NCI-H748 (cell line): ENCODE measurements around the gene SYNJ1.

Experiments used
- DNase-seq: peaks from one replicate; lab custom pipeline; 2025; ENCODE audit not compliant: unreplicated experiment; lab: John Stamatoyannopoulos, UW

The SYNJ1 gene

DNA sequence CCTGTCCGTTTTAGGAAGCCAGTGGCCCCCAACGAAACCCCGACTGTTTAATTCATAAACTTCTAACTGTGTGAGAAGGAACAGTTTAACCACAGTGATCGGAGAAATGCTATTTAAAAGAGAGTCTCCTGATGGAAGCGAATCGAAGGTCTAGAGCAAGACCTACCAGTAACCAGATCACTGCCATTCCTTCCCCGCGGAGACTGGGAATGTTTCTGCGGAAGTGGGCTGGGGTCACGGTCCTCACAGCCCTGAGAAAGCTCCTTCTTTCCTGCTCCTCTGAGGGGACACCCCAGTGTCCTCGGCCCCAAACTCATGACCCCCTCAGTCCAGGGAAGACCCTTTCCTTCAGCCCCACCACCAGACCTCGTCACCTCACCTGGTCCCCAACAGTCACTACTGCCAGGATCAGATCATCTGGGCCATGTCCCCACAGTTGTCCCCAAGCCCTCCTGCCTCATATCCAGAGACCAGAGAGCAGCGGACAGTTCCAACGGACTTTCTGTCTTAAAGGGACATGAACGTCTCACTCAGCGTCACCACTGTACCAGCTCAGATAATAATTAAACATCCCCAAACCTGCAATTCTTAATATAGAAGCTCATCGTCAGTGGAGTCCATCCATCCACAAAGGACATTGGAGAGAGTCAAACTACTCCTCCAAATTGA lies 142.6 kb downstream of the SYNJ1 start, which contains the start of gene TCP10L:
TSS of gene TCP10L (minus strand) at position 482 of the 669 bp plus-strand sequence. CDS start 1,219 bp downstream, outside the sequence.
- DNase-seq = no peak

DNA sequence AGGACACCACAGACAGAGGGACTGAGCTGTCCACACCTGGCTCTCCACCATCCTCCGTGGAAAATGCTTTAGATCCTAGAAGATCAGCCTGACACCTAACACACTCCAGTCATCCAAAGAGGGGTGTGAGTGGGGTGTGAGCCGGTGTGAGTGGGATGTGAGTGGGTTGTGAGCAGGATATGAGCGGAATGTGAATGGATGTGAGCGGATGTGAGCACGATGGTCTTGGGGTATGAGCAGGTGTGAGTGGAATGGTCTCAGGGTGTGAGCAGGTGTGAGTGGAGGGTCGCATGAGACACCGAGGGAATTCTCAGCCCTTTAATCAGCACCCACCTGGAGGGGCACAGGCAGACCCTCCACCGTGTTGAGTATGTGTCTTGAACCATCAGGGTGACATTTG lies 143.3 kb downstream of the SYNJ1 start:
- no peak for DNase-seq

DNA sequence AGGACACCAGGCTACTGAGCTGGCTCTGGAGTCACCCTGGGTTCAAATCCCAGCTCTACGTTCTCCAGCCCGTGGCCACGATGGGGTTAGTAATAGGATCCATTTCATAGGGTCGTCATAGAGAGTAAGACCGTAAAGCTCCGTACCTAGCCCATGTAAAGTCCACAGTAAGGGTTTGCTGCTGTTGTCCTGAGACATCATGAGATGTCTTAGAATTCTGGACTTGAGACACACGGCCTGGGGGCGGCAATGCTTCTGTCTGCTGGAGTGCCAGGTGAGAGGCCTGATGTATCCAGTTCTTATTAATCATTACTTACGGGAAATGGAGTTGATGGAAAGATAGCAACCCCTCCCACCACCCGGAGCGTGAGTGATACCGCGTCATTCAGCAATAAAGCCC lies 146.1 kb downstream of the SYNJ1 start:
- no peak for DNase-seq

DNA sequence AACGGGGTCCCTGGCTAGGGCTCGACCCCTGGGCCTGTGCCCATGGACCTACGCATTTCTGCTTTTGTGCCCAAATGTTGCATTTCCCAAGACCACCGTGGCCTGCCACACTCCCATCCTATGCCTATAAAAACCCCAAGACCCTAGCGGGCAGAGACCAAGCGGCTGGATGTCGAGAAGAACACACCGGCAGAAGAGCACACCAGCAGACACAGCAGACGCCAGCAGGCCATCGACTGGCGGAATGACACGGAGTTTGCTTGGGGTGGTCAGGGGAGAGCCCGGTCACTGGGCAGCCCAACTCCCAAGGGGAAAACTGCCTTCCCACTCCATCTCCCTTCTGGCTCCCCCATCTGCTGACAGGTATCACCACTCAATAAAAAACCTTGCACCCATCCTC lies 146.9 kb downstream of the SYNJ1 start:
- DNase-seq = no peak
